ENCODE results near the gene DRD2. TPM values are rescaled to one million over a fixed set of nuclear protein-coding genes. Genes with fewer than 3 reads are reported as not detected.
A peak's percentile ranks its signal among the peaks of the same experiment; 100 is the strongest.

DRD2 gene
- total RNA-seq, 1 experiment from 2014 or later, result 2.7 TPM

DNA sequence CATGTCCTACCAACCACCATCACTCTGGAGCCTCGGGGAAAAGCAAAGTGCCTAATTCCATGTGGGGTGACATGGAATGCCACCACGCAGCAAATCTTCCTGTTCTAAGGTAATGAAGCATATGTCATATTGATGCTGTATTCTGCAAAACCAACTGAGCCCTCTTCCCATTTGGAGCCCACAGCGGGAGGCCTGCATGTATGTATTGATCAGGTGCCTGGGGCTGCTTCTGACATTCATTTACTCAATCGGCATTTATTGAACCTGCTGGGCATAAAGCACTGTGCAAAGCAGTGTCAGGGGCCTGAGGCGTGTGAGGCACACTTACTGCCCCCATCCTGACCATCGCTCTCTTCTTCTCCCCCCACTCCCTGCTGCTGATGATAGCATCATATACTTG lies 48.5 kb downstream of the DRD2 start:
- no peak overlapping the region for H3K4me3 ChIP-seq
- no peaks in the 10 kb centered on the region for H3K36me3 ChIP-seq
- H3K9me3 ChIP-seq, result no peaks in the 10 kb centered on the region
- H3K27me3 ChIP-seq, result no peaks in the 10 kb centered on the region
- no peak for DNase-seq

GRCh38 chr11:113420808-113421207 lies 54.4 kb downstream of the DRD2 start:
- H3K27me3 ChIP-seq, result no peaks in the 10 kb centered on the region
- no peak overlapping the region for H3K4me3 ChIP-seq
- H3K36me3 ChIP-seq, result no peaks in the 10 kb centered on the region
- H3K9me3 ChIP-seq, result no peaks in the 10 kb centered on the region
- no peak for DNase-seq

- Histone ChIP-seq H3K27me3 (no peaks in the 10 kb centered on the region), H3K4me3 (no peak overlapping the region), H3K36me3 (no peaks in the 10 kb centered on the region), H3K9me3 (no peaks in the 10 kb centered on the region)
- DNase-seq, result no peak
Measured at GRCh38 chr11:113419454-113420003, 55.7 kb downstream of the DRD2 start.

DNA sequence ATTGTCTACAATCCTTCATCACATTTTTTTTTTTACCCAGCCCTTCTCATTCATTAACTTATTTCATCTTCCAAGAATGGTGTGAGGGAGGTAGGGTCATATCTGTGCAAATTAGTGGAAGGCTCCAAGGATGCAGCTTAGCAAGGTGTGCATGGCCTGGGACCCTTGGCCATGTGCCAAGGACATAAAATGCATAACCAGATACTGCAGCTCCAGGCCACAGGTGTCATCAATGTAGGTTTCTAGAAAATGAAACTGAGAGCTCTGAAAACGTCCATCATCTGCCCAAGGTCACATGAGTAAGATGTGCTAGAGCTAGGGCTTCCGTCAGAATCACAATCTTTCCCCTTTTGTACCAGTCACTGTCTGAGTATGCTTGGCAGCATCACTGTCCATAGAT lies 57.8 kb downstream of the DRD2 start:
- Histone ChIP-seq H3K9me3 (no peaks in the 10 kb centered on the region), H3K4me3 (no peak overlapping the region), H3K36me3 (no peaks in the 10 kb centered on the region), H3K27me3 (no peaks in the 10 kb centered on the region)
- DNase-seq, result no peak

- no peaks in the 10 kb centered on the region for H3K9me3 ChIP-seq
- H3K36me3 ChIP-seq, result no peaks in the 10 kb centered on the region
- DNase-seq, result no peak
- H3K27me3 ChIP-seq, result no peaks in the 10 kb centered on the region
- no peak overlapping the region for H3K4me3 ChIP-seq
Measured at GRCh38 chr11:113415343-113415742, 59.9 kb downstream of the DRD2 start.

GRCh38 chr11:113412675-113413074 lies 62.5 kb downstream of the DRD2 start:
- no peaks in the 10 kb centered on the region for H3K27me3 ChIP-seq
- H3K9me3 ChIP-seq, result no peaks in the 10 kb centered on the region
- no peak for DNase-seq
- H3K4me3 ChIP-seq, result no peak overlapping the region
- no peaks in the 10 kb centered on the region for H3K36me3 ChIP-seq

DNA sequence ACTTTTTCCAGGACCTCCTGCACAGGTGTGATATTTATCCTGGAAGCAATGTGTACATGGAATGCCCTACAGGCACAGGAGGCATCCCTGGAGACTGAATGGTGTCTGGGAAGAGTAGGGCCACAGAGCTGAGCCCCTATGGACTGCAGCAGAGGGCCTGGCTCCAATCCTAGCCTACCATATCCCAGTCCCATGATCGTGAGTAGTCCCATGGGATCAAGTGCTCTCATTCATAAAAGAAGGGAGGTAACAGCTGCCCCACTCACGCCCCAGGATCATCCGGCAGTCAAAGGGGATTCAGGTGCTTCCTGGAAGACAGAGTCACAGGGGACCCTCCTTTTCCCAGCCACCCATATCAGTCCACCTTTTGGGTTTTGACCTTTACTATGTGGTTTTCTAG lies 63.7 kb downstream of the DRD2 start:
- Histone ChIP-seq H3K27me3 (no peaks in the 10 kb centered on the region), H3K36me3 (no peaks in the 10 kb centered on the region), H3K9me3 (no peaks in the 10 kb centered on the region), H3K4me3 (no peak overlapping the region)
- DNase-seq, result no peak

DNA sequence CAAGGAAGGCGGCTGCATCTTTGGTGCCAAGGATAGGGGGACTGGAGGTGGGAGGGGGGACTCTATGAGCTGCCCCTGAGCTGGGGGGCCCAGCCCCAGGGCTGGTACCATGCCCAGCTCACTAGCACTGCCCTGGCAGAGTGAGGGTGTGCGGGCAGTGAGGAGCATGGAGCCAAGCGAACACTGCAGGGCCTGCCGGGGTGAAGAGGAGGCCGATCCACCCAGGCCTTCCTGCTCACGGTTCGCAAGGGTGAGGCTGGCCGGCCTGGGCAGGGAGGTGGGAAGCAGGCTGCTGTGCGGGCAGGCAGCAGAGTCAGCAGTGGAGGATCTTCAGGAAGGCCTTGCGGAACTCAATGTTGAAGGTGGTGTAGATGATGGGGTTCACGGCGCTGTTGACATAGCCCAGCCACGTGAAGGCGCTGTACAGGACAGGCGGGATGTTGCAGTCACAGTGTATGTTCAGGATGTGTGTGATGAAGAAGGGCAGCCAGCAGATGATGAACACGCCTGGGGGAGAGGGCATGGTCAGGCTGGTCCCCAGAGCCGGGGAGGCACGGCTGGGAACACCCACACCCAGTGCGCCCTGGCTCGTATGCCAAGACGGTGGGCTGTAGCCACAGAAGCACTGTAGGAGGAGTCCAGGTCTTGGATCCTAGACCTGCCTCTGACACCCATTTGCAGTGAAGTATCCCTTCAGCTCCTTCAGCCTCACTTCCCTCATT lies 64.6 kb downstream of the DRD2 start:
- Histone ChIP-seq H3K27me3 (no peaks in the 10 kb centered on the region), H3K36me3 (no peaks in the 10 kb centered on the region), H3K4me3 (no peak overlapping the region), H3K9me3 (no peaks in the 10 kb centered on the region)
- DNase-seq, result no peak

GRCh38 chr11:113409526-113409925 lies 65.7 kb downstream of the DRD2 start:
- Histone ChIP-seq H3K36me3 (no peaks in the 10 kb centered on the region), H3K4me3 (no peak overlapping the region), H3K27me3 (no peaks in the 10 kb centered on the region), H3K9me3 (no peaks in the 10 kb centered on the region)
- DNase-seq, result no peak

GRCh38 chr11:113408887-113409286 lies 66.3 kb downstream of the DRD2 start:
- H3K36me3 ChIP-seq, result no peaks in the 10 kb centered on the region
- no peaks in the 10 kb centered on the region for H3K9me3 ChIP-seq
- DNase-seq, result no peak
- H3K27me3 ChIP-seq, result no peaks in the 10 kb centered on the region
- H3K4me3 ChIP-seq, result no peak overlapping the region

GRCh38 chr11:113408206-113408605 lies 67.0 kb downstream of the DRD2 start:
- H3K4me3 ChIP-seq, result no peak overlapping the region
- no peaks in the 10 kb centered on the region for H3K27me3 ChIP-seq
- no peaks in the 10 kb centered on the region for H3K9me3 ChIP-seq
- no peak for DNase-seq
- H3K36me3 ChIP-seq, result no peaks in the 10 kb centered on the region

DNA sequence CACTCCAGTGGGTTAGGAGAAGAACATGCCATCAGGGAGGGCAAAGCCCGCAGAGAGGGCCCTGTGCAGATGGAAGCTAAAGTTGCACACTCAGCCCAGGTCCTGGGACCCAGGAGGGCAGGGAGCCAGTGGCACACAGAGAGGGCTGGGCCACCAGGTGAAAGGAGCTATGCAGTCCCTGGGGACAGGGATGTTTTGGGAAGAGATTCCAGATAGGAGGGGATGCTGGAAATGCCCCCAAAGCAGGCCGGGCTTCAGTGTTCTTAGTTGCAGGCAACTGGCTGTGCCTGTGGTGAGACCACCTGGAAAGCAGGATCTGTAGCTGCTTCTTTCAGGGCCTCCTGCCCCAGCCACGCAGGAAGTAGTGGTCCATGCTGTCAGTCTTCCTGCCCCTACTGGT lies 68.0 kb downstream of the DRD2 start:
- no peaks in the 10 kb centered on the region for H3K9me3 ChIP-seq
- DNase-seq, result no peak
- no peak overlapping the region for H3K4me3 ChIP-seq

DNA sequence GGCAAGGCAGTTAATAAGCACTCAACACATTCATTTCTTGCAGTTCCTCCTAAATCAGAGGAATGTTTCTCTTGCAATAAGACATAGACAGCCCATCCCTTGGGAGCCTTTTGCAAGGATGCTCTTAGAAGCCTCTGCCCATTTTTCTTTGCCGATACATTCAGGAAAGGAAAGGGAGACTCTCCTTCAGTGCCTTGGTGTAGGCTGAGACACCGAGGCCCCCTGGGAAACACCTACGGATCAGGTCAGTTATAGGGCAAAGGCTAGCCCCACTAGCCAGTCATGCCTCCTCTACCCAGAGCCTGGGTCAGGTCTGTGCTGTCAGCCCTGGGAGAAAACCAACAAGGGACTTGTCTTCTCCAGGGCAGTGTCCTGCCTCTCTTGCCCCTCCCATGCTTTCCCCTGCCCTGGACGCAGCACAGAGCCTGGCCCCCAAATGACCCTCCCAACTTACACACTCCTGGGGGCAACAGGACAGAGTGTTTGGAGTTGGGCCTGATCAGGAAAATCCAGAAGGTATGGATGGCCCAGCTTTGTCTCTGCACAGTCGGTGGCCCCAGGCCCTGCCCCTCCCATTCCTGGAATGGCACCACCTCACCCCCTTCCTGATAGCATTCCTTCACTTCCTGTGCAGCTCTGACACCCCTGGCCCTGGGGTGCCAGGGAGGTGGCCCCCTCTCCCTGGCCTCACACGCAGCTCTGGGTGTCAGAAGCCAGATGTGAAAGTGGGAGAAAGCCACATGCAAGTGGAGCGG lies 69.3 kb downstream of the DRD2 start:
- Histone ChIP-seq H3K36me3 (no peaks in the 10 kb centered on the region), H3K27me3 (no peaks in the 10 kb centered on the region), H3K4me3 (no peak overlapping the region), H3K9me3 (no peaks in the 10 kb centered on the region)
- DNase-seq, result no peak

More for the DNA sequence above, 68.0 kb downstream of the DRD2 start:
- Histone ChIP-seq H3K27me3 (no peaks in the 10 kb centered on the region), H3K36me3 (no peaks in the 10 kb centered on the region)

- DNase-seq, result no peak
- H3K9me3 ChIP-seq, result no peaks in the 10 kb centered on the region
- no peaks in the 10 kb centered on the region for H3K27me3 ChIP-seq
- H3K36me3 ChIP-seq, result no peaks in the 10 kb centered on the region
- H3K4me3 ChIP-seq, result no peak overlapping the region
Measured at GRCh38 chr11:113404859-113405430, 70.3 kb downstream of the DRD2 start.

DNA sequence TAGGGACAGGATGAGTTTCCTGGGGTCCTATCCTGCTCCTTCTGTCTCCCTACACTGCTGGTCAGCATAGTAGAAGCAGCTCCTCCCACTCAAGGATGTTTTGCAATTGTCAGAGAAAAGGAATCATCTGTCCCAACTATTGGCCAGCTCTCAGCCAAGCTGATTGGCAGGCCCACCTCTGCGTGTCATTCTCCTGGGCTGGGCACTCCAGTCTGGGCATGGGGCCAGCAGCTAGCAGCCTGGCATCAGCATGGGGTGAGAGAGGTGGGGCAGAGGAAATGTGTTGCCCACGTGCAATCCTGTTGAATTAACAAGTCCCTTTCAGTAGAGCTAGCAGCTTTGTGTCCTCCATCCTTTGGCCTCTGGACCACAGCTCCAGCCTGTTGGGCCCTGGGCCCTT lies 73.5 kb downstream of the DRD2 start:
- Histone ChIP-seq H3K36me3 (no peaks in the 10 kb centered on the region), H3K9me3 (no peaks in the 10 kb centered on the region), H3K4me3 (no peak overlapping the region), H3K27me3 (no peaks in the 10 kb centered on the region)
- DNase-seq, result peak; percentile 97

DNA sequence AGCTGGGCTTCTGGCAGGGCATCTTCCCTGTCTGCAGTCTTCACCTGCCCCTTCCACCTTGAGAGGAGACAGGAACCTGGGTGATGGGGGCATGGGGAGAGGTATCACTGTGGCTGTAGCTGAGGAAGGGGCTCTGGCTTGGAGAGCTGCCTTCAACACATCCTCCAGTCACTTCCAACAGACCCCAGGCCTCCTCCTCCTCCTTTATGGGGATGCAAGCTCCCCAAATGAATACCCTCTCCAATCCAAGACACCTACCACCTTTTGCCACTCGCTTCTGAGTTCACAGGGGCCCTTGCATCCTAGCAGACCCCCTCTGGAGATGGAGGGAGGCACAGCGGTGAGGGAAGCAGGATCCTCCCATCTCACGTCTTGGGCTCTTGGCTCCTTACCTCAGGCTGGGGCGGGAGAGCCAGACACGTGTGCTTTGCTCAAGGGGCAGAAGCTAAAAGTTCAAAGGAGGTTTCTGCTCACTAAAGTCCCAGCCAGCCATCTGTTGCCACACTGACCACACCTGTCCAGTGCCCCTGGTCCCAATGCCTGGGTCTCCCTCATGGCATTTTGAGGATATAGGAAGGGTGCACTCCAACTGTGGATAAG lies 74.5 kb downstream of the DRD2 start:
- Histone ChIP-seq H3K36me3 (no peaks in the 10 kb centered on the region), H3K9me3 (no peaks in the 10 kb centered on the region), H3K4me3 (no peak overlapping the region), H3K27me3 (no peaks in the 10 kb centered on the region)
- no peak for DNase-seq
